ENCODE data around the gene MGLL.

GRCh38 chr3:127656906-127657305 is 165.4 kb downstream of the MGLL start:
- TF ChIP-seq CTCF (IDR thresholded peaks at IDR 0.05; ENCODE audit: low read length) (no peak), EZH2 (optimal IDR thresholded peaks at IDR 0.05; ENCODE audit: low read depth, low read length) (no peak)

All from MM.1S (cell line).